Right lobe of liver (tissue), 4 donors: ENCODE measurements around the gene PDIA5.

Source experiments
- CTCF ChIP-seq, 4 donors: fragments of 200-600 bp in 3 of 4; fragments of 450-650 bp in 1 of 4; IDR thresholded peaks; one replicate each; pipeline versions ENCODE4 v1.5.1 to v1.8.0; 2016 to 2022; ENCODE audit warnings: antibody characterized with exemption in 4 of 4, mild to moderate bottlenecking in 2 of 4
- POLR2A ChIP-seq: fragments of 450-650 bp; IDR thresholded peaks from one replicate; pipeline ENCODE4 v1.6.1; 2017; ENCODE audit warnings: antibody characterized with exemption, mild to moderate bottlenecking
- donor health status: DM: no; HTN: no; CAD: no.
- donor health status: DM: no; HTN: no; CAD: no.
- donor health status: DM: no; HTN: yes; CAD: no.

GRCh38 chr3:123088387-123088786, 21.6 kb downstream of the PDIA5 start:
- no peak for TF ChIP-seq CTCF (IDR thresholded peaks at IDR 0.05)
- no peak for TF ChIP-seq POLR2A
